GM18858 (cell line): ENCODE measurements around the gene KNDC1.

Source experiments
- ATAC-seq: cut with Tn5 transposase; IDR thresholded peaks from one replicate; pipeline ENCODE4 v1.9.1; 2021; ENCODE audit not compliant: unreplicated experiment

The KNDC1 gene

DNA sequence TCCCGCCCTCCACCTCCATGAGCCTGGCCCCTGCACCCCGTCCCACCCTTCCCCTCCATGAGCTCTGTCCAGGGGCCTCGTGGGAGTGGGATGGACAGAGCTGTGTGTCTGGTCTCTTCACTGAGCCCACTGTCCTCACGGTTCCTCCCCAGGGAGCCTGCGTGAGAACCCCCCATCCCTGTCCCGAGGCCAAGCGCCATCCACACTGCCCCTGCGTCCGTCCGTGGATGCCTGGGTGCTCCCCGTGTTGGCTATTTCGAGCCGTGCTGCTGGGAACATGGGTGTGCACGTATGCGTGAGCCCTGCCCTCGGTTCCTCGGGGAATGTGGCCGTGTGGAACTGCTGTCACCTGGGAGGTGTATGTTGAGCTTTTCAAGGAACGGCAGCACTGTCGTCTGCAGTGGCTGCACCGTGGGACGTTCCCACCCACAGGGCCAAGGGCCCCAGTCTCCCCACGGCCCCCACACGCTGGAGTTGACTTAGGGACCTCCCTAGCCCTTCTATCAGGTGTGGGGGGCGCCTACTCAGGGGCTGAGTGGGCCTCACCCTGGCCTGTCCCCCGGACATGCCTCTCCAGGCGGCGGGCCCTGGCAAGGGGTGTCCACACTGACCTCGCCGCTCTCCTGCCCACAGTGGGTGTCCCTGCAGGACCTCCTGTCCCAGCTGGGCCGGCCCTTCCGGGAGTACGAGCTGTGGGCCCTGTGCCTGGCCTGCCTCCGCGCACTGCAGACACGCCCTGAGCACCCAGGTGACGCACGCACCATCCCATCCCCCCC, 28.1 kb downstream of the KNDC1 start:
- ATAC-seq = no peak

DNA sequence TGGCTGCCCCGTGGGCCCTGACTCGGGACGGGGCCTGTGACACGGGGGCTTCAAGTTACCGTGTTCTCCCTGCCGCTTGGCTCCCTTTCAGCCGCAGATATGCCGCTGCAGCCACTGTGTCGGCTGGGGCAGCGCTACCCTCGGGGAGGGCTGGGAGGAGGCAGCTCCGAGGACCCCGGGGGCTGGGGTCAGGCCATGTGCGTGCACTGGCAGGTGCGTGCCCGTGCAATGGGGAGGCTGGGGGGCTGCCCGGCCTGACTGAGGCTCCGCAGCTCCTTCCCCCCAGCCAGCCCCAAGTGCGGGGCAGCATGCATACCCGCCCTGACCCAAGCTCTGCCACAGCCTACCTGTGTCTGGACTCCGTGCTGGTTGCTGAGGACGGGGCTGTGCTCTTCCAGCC, 29.2 kb downstream of the KNDC1 start:
- no peak for ATAC-seq

DNA sequence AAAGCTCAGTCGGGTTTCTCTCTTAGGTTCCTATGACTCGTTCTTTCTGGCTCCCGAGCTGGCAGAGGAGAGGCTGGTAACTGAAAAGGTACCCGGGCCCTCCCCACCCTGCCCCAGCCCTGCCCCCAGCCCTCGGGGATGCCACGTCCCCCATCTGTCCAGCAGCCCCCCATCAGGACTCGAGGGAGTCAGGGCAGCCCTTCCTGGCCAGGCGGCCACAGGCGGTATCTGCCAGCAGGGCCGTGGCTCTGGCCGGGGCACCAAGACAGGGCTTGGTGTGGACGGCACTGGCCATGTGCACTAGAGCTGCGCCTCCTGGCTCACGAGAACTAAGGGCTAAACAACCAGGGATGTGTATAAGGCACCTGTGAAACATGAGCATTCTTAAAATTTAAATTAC, 29.7 kb downstream of the KNDC1 start:
- ATAC-seq = no peak

DNA sequence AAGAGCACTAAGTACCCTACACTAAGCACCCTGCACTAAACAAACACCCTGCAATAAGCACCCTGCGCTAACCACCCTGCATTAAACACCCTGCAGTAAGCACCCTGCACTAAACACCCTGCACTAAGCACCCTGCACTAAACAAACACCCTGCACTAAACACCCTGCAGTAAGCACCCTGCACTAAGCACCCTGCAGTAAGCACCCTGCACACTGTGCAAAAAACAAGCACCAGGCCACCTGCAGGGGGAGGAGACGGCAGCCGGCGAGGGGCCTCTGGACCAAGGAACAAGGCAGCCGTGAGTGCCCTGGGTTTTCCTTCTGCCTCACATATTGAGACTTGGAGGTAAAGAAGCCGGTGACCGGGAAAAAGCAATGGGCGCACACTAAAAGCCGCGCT, 30.2 kb downstream of the KNDC1 start:
- ATAC-seq = no peak

DNA sequence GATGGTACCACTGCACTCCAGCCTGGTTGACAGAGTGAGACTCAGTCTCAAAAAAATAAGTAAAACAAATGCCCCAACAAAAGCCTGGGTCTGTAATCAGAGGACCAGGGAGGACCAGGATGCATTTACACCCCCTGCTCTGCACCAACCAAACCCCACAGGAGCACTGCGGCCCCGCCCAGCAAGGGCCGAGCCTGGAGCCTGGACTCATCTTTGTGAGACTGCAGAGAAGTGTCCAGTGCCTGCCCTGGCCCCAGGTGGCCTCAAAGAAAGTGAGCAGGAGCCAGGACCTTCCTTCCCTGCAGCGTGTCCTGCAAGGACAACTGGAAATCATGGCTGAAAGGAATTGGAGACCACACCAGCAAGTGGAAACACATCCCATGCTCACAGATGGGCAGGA, 31.6 kb downstream of the KNDC1 start:
- ATAC-seq = no peak

DNA sequence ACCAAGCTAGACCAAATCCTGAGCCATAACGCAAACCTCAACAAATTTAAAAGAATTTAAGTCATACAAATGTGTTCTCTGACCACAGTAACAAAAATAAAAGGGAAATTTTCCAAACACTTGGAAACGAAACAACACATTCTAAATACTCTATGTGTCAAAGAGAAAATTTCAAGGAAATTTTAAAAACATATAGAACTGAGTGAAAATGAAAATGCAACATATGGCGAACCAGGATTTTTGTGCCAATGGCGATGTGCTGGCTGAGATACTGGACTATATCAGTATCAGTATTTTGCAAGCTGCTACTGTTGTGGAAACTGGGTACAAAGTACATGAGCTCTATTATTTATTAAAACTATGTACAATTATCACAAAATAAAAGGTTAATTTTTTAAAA, 34.1 kb downstream of the KNDC1 start:
- no peak for ATAC-seq

DNA sequence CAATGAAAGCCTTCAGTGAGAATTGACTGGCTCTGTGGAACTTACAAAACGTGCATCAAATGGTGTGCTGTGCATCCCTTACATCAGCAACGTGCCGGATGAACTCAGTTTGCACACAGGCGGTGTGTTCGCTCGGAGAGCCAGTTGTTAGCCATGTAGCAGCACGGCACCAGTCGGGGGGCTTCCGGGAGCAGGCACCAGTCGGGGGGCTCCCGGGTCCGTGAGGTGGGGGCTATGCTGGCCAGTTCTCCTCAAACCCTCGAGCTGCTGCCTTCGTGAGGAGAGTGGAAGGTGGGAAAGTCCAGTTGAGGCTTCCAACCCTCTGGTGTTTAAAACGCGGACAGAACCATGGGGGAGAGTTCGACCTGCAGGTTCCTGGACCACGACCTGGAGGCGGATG, 35.1 kb downstream of the KNDC1 start:
- no peak for ATAC-seq

DNA sequence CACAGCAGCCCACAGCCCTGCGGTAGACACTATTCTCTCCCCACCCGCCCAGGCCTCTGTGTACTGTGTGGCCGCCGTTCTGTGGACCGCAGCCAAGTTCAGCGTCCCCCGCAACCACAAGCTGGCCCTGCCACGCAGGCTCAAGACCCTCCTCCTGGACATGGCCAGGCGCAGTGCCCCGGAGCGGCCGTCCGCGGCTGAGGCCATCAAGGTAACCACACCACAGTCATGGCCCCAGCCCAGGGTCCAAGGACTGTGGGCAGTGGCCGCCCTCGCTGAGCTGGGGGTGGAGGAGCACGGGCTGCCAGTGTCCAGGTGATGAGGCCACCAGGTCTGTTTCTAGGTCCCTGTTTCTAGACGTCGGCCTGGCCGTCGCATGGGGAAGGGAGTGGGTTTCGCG, 35.6 kb downstream of the KNDC1 start:
- no peak for ATAC-seq

DNA sequence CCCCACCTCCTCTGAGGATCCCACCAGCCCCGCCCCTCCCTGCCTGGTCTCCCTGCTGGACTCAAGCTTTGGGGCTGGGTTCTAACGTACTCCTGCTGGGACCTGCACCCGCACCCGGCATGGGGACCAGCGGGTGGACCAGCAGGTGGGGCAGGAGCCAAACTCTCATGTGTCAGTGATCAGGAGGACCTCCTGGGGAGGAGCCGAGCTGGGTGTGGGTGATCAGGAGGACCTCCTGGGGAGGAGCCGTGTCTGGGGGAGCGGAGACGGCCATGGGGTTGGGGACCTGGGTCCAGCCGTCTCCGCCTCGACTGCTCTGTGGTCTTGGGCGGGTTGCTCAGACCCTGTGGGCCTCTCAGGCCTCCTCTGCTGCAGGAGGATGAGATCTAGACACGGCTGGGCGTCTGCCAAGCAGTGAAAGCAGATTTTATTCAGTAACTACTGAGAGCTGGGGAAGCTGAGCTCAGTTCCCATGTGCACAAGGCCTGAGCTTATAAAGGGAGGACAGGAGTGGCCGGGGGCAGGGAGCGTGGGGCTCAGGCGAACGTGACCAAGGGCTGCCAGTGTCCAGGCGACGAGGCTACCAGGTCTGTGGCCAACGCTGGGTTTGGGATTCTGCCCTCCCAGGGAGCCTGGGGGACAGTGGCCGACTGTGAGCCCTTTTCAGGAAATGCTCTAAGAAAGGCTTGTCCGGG, 36.3 kb downstream of the KNDC1 start:
- no peak for ATAC-seq

DNA sequence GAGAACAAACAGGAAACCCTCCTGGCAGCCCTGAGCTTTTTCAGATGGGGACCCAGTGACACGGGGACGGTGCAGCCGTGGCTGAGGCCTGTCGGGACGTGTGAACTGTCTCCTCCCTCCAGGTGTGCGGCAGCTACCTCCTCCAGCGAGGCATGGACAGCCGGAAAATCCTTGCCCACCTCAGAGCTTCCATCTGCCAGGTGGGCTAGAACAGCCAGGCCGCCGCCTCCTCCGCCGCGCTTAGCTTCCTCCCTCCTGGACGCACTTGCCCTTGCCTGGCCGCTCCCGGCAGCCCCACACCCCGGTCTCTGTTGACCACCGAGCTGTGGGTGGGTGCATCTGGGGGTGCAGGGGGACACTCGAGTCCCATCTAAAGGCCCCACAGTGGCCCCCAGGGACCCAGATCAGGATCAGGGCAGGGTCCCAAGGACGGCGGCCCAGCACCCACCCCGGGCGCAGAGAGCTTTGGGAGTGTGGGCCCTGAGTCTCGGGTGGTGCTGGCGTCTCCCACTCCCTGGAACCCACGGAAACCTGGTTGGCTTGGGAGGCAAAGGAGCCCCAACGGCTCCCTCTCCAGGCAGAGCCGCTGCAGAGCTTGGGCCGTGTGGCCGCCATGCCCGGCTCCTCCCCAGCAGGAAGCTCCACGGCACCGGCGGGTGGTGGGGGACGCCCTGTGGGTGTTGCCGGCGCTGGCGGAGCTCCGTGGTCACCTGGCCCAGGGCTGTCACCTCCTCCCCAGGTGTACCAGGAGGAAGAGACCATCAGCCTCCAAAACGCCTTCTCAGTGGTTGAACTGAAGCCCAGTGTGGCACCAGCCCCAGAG, 37.1 kb downstream of the KNDC1 start:
- no peak for ATAC-seq

DNA sequence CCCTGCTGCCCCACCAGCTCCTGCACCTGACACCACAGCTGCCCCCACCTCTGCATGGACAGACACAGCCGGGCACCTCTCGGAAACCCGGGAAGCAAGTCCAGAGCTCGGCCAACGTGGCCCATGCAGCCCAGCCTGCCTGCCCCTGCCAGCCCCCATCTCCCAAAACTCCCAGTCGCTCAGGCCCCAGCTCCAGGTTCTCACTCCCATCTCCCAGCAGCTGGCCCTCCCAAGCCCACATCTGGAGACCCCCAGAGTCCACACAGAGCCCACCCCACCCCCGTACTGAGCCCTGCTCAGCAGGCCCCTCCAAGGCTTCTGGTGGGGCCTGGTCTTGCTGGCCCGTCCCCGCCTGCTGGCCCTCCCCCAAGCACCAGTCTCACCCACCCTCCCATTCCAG, 37.8 kb downstream of the KNDC1 start:
- ATAC-seq = no peak

DNA sequence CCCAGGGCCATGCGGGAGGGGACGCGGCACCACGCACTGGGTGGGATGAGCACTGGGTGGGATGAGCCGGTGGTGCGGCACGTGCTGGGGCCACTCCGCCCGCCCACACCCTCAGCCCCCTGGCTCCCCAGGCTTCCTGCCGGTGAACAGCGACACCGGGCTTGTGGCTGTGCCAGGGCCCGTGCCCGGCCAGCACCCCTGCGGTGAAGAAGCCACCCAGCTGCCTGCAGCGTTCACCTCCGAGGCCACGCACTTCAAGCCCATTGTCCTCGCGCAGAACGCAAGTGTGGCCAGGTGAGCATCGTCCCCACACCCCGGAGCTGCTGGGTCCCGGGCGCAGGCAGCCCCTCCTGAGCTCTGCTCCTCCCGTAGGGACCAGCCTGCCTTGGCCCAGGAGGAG, 38.2 kb downstream of the KNDC1 start:
- no peak for ATAC-seq

DNA sequence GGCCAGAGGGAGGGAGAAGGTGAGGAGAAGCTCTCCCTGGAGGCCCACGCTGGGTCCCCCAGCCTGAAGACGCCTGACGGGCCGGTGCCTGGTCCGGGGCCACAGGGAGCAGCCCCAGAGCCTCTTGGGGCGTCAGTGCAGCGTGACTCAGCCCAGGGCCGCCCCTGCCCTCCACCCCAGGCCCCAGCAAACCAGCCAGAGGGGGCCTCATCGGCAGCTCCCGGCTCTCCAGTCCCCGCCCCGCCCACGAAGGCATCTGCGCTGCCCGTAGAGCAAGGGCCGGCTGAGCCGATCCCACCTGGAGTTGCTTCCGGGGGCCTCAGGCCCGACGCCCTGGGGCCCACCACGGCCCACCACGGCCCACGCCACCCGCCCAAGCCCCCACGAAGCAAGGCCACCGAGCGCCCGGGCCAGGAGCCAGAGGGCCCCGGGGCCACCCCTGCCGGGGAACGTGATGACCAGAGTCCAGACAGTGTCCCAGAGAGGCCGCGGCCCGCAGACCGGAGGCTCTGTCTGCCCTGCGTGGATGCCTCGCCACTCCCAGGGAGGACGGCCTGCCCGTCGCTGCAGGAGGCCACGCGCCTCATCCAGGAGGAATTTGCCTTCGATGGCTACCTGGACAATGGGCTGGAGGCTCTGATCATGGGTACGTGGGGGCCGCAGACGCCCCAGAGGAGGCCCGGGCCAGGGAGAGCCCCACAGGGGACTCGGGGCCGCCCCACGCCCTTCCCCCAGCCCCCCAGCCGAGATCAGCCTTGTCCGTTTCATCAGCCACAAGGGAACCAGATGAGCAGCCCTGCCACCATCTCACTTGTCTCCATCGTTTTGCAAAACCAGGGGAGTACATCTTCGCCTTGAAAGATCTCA, 38.8 kb downstream of the KNDC1 start:
- no peak for ATAC-seq

DNA sequence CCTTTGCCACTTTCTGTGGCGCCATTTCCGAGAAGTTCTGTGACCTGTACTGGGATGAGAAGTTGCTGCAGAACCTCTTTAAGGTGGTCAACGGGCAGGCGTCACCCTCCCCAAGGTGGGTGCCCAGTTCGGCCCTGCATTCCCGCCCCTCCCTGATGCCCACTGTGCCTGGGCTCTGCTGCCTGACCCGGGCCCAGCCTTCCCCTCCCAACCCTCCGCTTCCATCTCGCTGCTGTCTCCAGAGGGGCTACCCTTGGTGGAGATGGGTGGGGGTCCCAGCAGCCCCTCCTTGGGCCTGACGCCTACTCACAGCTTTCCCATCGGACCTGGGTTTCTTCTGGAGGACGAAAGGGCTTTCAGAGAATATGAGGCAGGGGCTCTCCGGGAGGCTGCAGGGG, 39.5 kb downstream of the KNDC1 start:
- no peak for ATAC-seq

DNA sequence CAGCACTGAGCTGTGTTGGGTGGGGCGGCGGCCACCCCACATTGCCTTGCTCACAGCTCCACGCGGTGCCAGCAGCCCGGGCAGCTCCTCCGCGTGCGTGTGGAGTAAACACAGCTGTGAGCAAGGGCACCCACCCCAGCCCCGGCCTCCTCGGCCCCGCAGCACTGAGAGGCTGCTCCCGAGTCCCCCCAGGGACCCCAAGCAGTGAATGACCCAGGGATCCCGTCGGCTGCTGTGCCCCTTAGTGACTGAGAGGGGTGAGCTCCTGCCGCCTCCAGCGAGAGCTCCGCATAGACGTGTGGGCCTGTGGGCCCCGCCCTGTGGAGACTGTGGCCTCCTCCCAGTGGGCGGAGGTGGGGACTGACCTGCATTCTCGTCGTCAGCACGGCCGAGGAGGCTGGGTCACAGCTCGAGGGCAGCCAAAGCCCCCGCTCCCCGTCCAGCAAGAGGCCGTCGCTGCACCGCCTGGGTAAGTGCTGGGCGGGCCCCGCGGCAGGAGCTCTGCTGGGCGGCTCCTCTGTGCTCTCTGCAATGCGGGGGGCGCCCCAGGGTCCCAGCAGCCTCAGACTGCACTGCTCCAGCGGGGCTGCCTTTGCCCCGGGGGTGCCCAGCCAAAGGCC, 40.1 kb downstream of the KNDC1 start:
- no peak for ATAC-seq

DNA sequence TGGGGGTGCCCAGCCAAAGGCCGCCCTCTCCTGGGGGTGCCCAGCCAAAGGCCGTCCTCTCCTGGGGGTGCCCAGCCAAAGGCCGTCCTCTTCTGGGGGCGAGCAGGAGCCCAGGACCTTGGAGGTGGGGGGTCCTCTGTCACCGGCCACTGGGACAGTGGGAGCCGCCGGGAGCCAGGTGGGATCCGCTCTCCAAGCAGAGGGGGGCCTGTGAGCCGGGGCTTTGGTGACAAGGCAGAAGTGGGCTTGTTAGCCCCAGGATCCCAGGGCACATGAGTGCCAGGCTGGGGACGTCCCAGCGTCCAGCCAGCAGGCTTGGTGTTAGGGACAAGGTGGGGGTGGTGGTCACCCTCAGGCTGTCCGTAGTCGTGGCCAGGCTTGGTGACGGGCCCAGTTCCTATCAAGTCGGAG, 40.6 kb downstream of the KNDC1 start:
- no peak for ATAC-seq

DNA sequence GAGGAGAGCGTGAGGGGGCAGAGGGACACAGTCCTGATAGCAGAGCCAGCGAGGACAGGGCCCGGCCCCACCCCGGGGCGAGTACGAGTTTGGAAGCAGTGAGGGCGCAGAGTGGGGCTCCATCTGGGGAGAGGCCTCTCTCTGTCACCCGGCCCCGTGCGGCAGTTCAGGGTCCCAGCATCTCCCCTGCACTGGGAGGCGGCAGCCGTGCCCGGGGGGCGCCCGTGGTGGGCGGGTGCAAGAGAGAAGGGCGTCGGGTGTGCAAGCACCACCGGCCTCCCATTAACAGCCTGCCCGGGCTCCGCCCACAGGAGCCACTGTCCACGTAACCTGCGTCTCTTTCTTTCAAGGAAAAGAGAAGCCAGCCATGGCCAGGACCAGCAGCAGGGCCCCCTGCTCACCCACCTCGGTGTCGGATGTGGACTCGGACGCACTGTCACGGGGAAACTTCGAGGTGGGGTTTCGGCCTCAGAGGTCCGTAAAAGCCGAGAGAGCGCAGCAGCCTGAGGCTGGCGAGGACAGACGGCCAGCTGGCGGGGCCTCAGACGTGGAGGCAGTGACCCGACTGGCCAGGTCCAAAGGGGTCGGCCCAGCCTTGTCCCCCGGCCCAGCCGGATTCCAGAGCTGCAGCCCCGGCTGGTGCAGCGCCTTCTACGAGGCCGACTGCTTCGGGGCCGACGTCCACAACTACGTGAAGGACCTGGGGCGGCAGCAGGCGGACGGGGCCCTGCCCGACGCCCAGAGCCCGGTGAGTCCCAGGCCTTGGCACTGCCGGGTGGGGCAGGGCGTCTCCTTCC, 41.3 kb downstream of the KNDC1 start:
- no peak for ATAC-seq

DNA sequence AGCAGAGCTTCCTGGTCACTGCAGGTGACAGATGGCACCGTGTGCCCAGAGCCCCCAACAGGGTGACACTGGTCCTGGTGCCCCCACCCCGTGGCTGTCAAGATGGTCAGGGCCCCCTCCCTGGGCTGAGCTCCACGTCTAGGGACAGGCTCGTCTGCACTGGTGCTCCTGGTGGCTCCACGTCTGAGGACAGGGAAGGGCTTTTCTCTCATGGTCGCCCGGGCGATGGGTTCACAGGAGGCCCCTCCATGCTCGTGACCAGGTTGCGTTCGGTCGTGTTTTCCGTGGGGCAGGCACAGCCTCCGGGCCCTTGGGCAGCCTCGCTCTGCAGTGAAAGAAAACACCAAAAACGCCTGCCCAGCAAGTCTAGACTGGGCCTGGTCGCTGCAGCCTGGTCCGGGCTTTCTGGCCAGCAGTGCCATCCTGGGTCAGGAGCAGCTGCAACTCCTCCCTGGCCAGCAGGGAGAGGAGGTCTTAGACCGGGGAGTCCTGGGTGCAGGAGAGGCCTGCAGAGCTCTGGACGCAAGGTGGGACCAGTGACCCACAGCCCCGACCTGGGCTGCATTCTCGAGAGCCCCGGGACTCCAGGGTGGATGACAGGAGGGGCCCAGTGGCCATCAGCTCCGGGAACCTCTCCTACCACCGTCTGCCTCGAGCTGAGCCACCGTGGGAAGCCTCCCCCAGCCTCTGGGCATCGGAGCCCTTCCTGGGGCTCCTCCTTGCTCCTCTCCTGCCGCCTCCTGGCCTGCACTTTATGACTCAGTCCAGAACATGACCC, 42.1 kb downstream of the KNDC1 start:
- no peak for ATAC-seq
